HS-5 (cell line): ENCODE data around the gene SLC35F3.
"Not testable (repeated sequence)": the region's sequence is repeated elsewhere in the genome, so short reads cannot be mapped to it uniquely, and the experiment has no call there.

Experiments
- DNase-seq: peaks from one replicate; pipeline ENCODE4 v3.0.0-alpha.2; 2012; ENCODE audit warnings: low read depth

SLC35F3 gene

GRCh38 chr1:234292011-234292410, 387.5 kb downstream of the SLC35F3 start:
- no peak for DNase-seq

DNA sequence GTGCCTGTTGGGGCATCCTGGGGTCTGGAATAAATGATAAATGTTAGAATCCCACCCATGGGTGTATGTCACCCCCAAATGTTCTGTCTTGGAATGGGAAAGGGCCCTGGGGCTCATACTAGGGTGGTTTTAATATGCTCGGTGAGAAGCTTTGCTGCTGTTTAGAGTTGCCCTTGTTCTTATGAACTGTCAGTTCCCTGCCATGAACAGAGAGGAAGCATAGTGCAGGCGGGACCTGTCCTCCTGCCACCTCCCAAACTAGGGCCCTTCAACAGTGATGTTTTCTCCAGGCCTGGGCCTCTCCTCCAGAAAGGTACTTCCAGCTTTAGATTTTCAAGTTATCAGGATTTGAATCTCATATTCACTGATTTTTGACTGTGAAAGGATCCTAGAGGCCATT, 388.1 kb downstream of the SLC35F3 start:
- DNase-seq, result no peak

DNA sequence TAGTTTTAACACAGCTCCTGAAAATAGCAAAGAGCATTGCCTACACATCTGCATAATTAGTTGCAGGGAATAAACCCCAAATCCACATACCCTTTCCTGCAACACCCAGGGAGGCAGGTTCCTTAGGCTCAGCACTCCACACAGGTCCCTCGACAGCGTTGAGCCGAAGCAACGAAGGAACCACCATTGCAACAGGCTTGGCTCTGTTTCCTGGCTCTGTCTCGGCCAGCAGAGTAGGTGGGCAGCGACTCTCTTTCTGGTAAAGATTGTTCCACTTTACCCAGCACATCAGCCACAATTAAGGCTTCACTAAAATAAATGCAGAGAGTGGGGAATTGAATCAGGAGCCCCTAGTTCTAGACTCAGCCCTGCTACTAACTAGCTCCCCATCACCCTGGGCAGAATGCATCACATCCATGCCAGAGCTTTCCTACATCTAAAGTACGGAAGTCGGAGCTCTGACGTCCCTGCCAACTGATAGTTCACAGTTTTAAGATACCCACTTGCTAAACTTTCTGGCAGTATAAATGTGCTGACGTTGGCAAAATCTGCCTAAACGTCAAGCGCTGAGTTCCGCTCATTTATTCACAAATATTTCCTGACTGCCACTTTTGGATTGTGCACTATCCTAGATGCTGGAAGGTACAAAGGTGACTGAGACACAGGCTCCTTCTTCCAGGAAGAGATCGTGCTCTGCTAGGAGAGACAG, 389.8 kb downstream of the SLC35F3 start:
- DNase-seq, result no peak

GRCh38 chr1:234295068-234295467, 390.6 kb downstream of the SLC35F3 start:
- no peak for DNase-seq

GRCh38 chr1:234295626-234296025, 391.1 kb downstream of the SLC35F3 start:
- DNase-seq, result no peak

DNA sequence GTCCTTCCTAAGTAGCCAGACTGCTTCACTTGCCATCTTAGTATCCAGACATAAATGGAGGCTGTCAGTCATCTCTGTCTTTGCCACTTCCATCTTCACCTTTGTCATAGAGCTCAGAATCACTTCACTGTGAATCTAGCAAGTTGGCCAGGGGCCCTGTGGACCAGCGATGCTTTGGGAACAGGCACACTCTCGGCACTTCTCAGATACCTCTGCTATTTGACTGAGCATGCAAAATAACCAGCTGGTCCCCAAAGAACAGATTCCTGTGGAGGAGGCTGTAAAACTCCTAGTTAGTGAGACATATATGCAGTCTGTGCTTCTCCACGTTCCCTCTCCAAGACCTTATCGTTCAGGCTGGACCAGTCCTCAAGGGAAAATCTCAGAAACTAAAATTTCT, 392.0 kb downstream of the SLC35F3 start:
- DNase-seq, result no peak

GRCh38 chr1:234297668-234298067, 393.2 kb downstream of the SLC35F3 start:
- DNase-seq, result no peak

DNA sequence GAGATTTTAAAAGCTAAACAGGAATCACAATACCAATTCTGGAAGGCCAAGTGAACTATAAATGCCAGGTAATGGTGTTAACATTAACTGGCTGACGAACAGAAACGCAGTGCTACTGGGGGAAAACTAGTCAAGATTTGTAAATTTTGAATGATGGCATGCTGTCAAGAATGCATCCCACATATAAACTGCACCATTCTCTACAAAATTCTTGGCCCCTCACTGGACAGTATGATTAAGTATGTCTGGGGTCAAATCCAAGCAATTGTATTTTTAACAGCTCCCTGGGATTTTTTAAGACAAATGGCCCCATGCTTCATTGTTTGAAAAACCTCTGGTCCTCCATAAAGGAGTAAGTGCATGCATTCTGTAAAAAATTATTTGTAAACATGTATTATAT, 395.6 kb downstream of the SLC35F3 start:
- no peak for DNase-seq

GRCh38 chr1:234301663-234302062, 397.2 kb downstream of the SLC35F3 start:
- not testable (repeated sequence) for DNase-seq

- DNase-seq, result no peak
Observed at GRCh38 chr1:234302354-234302962, 398.0 kb downstream of the SLC35F3 start.

GRCh38 chr1:234303231-234303630, 398.8 kb downstream of the SLC35F3 start:
- no peak for DNase-seq

DNA sequence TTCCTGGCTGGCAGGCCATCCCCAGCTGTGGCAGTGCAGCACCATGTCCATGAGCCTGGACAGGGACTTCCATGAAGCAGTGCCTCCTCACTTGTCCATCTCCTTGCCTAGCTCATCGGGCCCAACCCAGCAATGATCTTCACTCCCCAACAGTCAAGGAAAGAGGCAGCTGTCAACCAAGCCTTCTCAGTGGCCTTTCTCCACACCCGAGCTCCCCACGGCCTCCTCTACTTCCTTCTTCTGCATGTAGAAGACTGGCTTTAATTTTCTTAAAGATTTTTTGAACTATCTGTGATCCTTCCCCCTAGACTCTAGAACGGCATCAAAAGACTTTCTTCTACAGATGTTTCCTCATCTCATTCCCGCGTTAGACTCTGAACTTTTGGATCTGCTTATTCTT, 403.2 kb downstream of the SLC35F3 start:
- no peak for DNase-seq

DNA sequence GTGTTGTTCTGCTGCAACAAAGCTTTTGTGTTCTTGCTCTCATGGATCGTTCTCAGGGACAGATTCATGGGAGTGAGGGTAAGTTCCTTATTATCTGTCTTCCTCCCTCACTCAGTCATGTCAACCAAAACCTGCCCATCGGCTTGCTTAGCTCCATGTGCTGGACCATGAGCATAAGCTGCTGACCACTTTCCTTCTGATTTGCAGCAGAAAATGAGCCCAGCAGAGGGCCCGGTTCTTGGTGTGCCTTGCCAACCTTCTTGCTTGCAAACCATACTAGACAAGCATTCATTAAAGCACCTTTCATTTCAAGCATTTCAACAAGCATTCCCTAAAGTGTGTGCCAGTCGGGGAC, 404.7 kb downstream of the SLC35F3 start:
- no peak for DNase-seq

GRCh38 chr1:234309598-234310459, 405.4 kb downstream of the SLC35F3 start:
- DNase-seq, result no peak

- no peak for DNase-seq
Observed at GRCh38 chr1:234310460-234310817, 406.0 kb downstream of the SLC35F3 start.

DNA sequence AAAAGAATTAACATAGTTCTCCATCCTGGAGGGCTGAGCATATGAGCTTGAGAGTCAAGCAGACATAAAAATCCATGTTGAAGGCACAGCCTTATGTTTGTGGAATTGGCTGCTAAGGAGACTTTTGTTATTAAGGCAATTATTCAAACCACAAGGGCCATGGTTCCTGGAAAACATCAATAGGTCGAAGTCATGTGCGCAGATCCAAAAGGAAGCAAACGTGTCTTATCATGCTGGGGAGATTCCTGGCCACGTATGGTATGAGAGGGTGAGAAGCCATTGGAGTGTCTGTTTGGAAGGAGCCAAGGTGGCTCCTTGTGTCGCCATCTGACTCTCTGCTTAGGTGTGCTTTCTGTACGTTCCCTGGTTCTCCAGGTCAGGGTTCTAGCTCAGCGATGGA, 406.9 kb downstream of the SLC35F3 start:
- DNase-seq, result no peak

DNA sequence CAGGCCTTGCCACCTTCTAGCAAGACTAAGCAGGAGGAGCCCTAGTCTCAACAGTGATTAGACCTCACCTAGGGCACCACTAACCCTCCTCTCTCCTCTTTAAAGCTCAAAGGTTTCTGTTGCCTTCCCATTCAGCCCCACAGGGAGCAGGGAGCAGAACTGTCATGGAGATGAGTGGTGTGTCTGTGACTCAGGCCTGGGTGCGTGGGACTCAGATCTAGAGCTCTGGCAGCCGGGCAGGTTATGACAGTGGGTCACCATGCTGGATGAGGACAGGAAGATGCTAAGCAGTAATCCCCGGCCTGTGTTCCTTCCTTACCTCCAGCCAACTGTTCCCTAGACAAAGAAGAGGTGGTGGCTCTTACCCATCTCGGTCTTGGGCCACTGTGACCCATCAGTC, 408.7 kb downstream of the SLC35F3 start:
- DNase-seq, result no peak

GRCh38 chr1:234315091-234315541, 410.6 kb downstream of the SLC35F3 start:
- DNase-seq, result peak; percentile 57

- no peak for DNase-seq
Observed at GRCh38 chr1:234315588-234315987, 411.1 kb downstream of the SLC35F3 start.

DNA sequence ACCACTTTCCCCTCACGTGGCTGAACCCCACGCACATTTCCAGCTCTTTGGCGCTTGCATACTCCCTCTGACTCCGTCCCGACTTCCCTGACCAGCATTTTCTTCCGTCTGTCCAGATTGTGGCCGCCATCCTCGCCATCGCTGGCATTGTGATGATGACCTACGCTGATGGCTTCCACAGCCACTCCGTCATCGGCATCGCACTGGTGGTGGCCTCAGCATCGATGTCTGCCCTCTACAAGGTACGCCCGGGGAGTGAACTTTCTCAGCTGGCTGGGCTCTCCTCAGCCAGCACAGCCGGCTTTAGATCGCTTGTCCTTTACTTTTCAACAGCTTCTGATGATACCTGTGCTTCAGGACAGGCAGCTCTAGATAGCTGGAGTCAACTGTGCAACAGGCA, 412.0 kb downstream of the SLC35F3 start:
- no peak for DNase-seq

DNA sequence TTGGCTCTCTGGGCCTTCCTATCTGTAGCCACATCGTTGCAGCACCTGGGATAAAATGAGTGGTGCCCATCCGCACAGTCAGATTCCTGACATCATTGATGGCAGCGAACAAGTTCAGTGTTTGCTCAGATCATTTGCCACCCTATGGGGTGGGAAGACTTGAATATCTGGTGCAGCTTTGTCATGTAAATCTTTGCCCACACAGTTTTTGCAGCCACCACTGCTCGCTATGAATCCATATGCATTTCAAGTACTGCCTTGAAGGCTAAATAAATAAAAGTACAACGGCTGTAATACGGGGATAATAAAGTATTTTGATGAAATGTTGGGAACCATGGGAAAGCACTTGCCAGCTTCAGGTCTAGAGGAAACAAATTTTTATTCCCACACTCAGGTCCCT, 412.5 kb downstream of the SLC35F3 start:
- DNase-seq, result no peak

DNA sequence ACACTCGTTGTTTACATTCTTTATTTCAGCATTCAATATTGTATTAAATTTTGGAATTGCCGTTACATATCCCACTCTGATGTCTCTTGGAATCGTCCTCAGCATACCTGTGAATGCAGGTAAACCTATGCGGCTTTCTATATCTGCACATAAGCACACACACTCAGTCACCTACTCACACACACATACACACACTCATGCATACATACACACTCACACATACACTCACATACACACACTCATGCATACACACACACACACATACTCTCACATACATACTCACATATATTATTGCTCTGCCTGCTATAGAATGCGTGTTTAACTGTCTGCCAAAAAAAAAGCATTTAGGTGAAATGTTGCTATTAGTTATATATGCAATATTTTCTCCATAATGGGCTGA, 415.6 kb downstream of the SLC35F3 start:
- DNase-seq, result no peak

DNA sequence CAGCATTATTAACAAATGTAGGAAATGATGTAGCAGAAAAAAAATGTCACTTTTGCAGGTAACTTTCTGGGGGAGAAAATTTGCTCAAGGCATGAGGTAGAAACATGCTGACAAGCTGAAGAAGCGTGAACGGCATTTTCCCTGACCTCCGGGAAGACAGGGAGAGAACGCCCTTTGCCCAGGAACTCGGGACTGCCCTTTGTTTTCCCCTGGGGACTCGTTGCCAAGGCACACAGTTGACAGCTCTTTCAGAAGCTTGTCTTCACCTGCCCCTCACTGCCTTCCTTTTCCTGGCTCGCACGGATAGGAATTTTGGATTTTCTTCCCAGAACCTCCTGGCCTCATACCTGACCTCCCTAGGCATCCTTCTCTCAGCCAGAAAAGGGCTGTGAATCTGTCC, 416.1 kb downstream of the SLC35F3 start:
- DNase-seq, result no peak
